ENCODE results near the gene FBXO41.

The FBXO41 gene

DNA sequence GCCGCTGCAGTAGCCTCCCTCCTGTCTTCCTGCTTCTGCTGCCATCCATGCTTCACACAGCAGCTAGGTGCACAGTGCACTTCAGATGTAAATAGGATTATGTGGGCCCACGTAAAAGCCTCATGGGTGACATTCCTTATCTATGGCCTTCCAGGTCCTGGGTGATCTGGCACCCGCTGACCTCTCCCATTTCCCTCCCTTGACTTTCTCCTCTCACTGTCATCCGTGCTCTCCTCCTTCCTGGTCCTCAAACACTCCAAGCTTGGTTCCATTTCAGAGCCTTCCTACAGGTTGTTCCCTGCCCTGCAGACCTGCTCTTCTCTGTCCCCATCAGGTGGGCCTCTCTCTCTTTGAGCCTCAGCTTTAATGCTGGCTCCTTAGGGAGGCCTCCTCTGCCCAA, 74.3 kb downstream of the FBXO41 start:
- DNase-seq: no peak

DNA sequence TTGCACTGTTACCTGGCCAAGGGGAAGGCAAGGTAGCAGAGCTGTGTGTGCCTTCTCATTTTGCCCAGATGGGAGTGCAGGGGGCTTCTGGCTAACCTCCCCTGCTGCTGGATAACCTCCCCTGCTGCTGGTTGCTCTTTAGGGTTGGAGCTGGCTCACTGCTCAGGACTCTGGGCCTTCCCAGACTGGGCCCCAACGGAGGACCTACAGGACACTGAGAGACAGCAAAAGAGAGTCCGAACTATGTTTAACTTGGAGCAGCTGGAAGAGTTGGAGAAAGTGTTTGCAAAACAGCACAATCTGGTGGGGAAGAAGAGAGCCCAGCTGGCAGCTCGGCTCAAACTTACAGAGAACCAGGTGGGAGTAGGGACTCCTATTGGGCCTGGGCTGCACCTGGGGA, 76.0 kb downstream of the FBXO41 start:
- no peak for DNase-seq

DNA sequence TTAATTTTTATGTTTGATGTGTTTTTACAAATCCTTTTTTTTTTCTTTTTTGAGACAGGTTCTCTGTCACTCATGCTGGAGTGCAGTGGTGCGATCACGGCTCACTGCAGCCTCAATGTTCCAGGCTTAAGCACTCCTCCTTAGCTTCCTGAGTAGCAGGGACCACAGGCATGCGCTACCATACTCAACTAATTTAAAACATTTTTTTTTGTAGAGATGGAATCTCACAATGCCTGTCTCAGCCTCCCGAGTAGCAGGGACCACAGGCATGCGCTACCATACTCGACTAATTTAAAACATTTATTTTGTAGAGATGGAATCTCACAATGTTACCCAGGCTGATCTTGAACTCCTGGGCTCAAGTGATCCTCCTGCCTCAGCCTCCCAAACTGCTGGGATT, 78.7 kb downstream of the FBXO41 start:
- no peak for DNase-seq
